Neuron (in vitro differentiated cells): ENCODE results near the gene PRPS1.
"Not testable (repeated sequence)": the region's sequence is repeated elsewhere in the genome, so short reads cannot be mapped to it uniquely, and the experiment has no call there.

Experiments
- H2AFZ ChIP-seq: one replicate; pipeline ENCODE4 v1.6.1; 2013; ENCODE audit warnings: low read depth, mild to moderate bottlenecking, inconsistent platforms, low read length, moderate library complexity
- H3K27me3 ChIP-seq: one replicate; pipeline ENCODE4 v1.6.1; 2013; ENCODE audit warnings: low read length; ENCODE audit not compliant: insufficient read depth
- H3K36me3 ChIP-seq: one replicate; pipeline ENCODE4 v1.6.1; 2013; ENCODE audit warnings: low read length; ENCODE audit not compliant: insufficient read depth
- H3K4me1 ChIP-seq: one replicate; pipeline ENCODE4 v1.6.1; 2013; ENCODE audit warnings: low read length; ENCODE audit not compliant: insufficient read depth
- H3K4me3 ChIP-seq: 2 replicates; pipeline ENCODE4 v1.5.1; 2013; ENCODE audit warnings: mild to moderate bottlenecking, low read length, moderate library complexity
- H3K9me3 ChIP-seq: one replicate; pipeline ENCODE4 v1.6.1; 2013; ENCODE audit warnings: low read length

The PRPS1 gene

DNA sequence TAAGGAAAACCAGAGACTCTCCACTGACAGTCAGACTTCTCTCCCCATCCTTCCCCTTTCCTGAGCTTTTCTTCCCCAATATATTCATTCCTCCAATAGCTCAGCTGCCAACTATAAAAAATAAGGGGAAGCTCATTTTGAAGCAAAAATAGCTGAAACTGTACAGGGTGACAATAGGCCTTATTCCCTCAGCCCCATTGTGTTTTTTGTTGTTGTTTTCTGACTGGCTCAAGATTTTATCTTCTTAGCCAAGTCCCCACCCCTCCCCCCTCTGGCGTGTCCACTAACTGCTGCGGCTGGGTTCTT, 26.2 kb downstream of the PRPS1 start:
- H2AFZ ChIP-seq, result no peak overlapping the region
- H3K27me3 ChIP-seq, result no peaks in the 10 kb centered on the region
- H3K4me1 ChIP-seq, result no peaks in the 10 kb centered on the region
- no peaks in the 10 kb centered on the region for H3K9me3 ChIP-seq
- no peaks in the 10 kb centered on the region for H3K36me3 ChIP-seq
- no peak overlapping the region for H3K4me3 ChIP-seq

GRCh38 chrX:107654872-107655761, 26.8 kb downstream of the PRPS1 start:
- H3K4me3 ChIP-seq, result no peak overlapping the region

GRCh38 chrX:107656978-107657377, 28.7 kb downstream of the PRPS1 start:
- H3K9me3 ChIP-seq, result no peaks in the 10 kb centered on the region
- no peaks in the 10 kb centered on the region for H3K27me3 ChIP-seq
- no peaks in the 10 kb centered on the region for H3K4me1 ChIP-seq
- H3K36me3 ChIP-seq, result no peaks in the 10 kb centered on the region
- H2AFZ ChIP-seq, result no peak overlapping the region
- H3K4me3 ChIP-seq, result no peak overlapping the region

More at GRCh38 chrX:107654872-107655761, 26.8 kb downstream of the PRPS1 start:
- no peaks in the 10 kb centered on the region for H3K27me3 ChIP-seq
- no peaks in the 10 kb centered on the region for H3K36me3 ChIP-seq
- H3K9me3 ChIP-seq, result no peaks in the 10 kb centered on the region
- no peaks in the 10 kb centered on the region for H3K4me1 ChIP-seq
- no peak overlapping the region for H2AFZ ChIP-seq

DNA sequence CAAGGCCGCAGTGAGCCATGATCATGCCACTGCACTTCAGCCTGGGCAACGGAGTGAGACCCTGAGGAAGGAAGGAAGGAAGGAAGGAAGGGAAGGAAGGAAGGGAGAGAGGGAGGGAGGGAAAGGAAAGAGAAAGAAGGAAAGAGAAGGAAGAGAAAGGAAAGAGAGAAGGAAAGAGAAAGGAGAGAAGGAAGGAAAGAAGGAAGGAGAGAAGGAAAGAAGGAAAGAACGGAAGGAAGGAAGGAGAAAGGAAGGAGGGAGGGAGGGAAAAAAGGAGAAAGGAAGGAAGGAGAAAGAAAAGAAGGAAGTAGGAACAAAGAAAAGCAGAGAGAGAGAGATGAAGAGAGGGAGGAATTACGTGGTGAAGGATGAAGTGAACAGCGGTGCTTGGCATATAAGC, 30.4 kb downstream of the PRPS1 start:
- Histone ChIP-seq H3K27me3 (no peaks in the 10 kb centered on the region), H3K9me3 (no peaks in the 10 kb centered on the region), H3K4me3 (no peak overlapping the region), H2AFZ (no peak overlapping the region), H3K4me1 (no peaks in the 10 kb centered on the region), H3K36me3 (no peaks in the 10 kb centered on the region)

DNA sequence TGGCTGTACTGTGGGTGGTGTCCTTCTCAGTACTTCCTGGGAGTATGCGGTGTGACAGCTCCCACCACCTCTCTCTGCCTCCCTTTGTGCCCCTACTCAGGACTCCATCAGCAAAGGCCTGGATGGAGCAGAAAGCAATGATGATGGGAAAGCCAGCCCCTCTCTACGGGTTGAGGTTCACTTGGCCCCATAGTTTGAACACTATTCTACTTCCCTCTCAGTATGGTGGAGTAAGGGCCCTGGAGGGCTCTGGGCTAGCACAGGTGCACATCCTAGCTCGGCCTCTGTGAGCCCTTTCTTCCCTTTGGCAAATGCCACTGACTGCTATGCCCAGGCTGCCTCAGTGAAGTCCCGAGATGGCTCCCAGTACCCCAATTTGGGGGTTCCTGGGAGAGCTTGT, 31.0 kb downstream of the PRPS1 start:
- no peaks in the 10 kb centered on the region for H3K36me3 ChIP-seq
- no peak overlapping the region for H2AFZ ChIP-seq
- H3K9me3 ChIP-seq, result no peaks in the 10 kb centered on the region
- no peaks in the 10 kb centered on the region for H3K4me1 ChIP-seq
- no peak overlapping the region for H3K4me3 ChIP-seq
- peaks cover under 1% of the 10 kb centered on the region for H3K27me3 ChIP-seq

GRCh38 chrX:107659768-107660167, 31.5 kb downstream of the PRPS1 start:
- H3K36me3 ChIP-seq, result no peaks in the 10 kb centered on the region
- H3K4me3 ChIP-seq, result no peak overlapping the region
- H2AFZ ChIP-seq, result no peak overlapping the region
- no peaks in the 10 kb centered on the region for H3K9me3 ChIP-seq
- H3K4me1 ChIP-seq, result no peaks in the 10 kb centered on the region
- peaks cover 3% of the 10 kb centered on the region for H3K27me3 ChIP-seq

- Histone ChIP-seq H3K9me3 (no peaks in the 10 kb centered on the region), H3K4me1 (no peaks in the 10 kb centered on the region), H3K27me3 (peaks cover 3% of the 10 kb centered on the region), H2AFZ (no peak overlapping the region), H3K4me3 (no peak overlapping the region), H3K36me3 (no peaks in the 10 kb centered on the region)
Measured at GRCh38 chrX:107662145-107662544, 33.8 kb downstream of the PRPS1 start.

DNA sequence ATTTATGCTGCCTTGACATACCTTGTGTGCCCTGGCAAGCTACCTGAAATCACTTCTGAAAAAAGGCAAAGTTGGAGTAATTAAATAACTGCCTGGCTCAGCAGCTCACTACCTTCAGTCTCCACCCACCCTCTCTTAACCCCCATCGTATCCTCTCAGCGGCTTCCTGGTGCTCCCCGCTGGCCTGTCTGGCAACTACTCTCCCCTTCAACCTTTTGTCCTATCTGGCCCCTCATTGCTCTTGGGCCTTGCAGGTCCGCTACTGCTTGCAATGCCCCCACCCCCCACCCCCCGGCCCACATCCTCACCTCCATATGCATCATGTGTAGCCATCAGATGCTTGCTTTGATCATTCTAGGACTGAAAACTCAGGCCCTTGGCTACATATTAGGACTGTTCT, 34.5 kb downstream of the PRPS1 start:
- no peaks in the 10 kb centered on the region for H3K4me1 ChIP-seq
- H3K9me3 ChIP-seq, result no peaks in the 10 kb centered on the region
- no peaks in the 10 kb centered on the region for H3K36me3 ChIP-seq
- no peak overlapping the region for H3K4me3 ChIP-seq
- peaks cover 3% of the 10 kb centered on the region for H3K27me3 ChIP-seq
- H2AFZ ChIP-seq, result no peak overlapping the region

DNA sequence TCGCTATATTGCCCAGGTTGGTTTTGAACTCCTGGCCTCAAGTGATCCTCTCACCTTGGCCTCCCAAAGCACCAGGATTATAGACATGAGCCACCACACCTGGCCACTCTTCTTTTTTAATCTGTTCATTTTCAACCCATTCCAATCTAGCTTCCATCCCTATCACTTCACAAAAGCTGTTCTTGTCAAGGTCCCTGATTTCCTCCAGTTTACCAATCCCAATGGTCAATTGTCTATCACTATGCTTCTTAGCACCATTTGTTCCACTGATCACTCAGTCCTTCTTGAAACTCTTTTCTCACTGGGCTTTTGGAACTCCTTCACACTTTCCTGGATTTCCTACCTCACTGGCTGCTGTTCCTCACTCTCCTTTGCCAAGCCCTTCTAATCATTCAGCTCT, 38.6 kb downstream of the PRPS1 start:
- Histone ChIP-seq H2AFZ (no peak overlapping the region), H3K27me3 (peaks cover 3% of the 10 kb centered on the region), H3K9me3 (no peaks in the 10 kb centered on the region), H3K36me3 (no peaks in the 10 kb centered on the region), H3K4me1 (no peaks in the 10 kb centered on the region), H3K4me3 (no peak overlapping the region)

DNA sequence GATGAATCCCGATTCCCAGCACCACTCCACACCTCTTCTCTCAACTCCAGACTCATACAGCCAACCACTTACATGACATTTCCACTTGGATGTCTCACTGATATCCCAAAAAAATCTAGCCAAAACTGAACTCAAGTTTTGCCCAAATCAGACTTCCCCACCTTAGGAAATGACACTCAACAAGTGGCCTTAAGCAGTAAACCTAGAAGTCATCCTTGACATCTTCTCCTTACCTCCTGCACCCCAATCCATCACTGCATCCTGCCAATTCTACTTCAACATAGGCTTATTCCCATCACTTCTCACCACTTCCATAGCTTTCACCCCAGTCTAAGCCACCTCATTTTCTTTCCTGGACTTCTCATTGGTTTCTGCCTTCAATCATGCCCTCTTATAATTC, 39.1 kb downstream of the PRPS1 start:
- peaks cover 3% of the 10 kb centered on the region for H3K27me3 ChIP-seq
- no peaks in the 10 kb centered on the region for H3K36me3 ChIP-seq
- H3K4me3 ChIP-seq, result no peak overlapping the region
- no peak overlapping the region for H2AFZ ChIP-seq
- H3K9me3 ChIP-seq, result no peaks in the 10 kb centered on the region
- H3K4me1 ChIP-seq, result no peaks in the 10 kb centered on the region

GRCh38 chrX:107668710-107669109, 40.4 kb downstream of the PRPS1 start:
- H3K4me3 ChIP-seq, H2AFZ ChIP-seq, H3K9me3 ChIP-seq, H3K36me3 ChIP-seq, H3K27me3 ChIP-seq, H3K4me1 ChIP-seq: not testable (repeated sequence)

DNA sequence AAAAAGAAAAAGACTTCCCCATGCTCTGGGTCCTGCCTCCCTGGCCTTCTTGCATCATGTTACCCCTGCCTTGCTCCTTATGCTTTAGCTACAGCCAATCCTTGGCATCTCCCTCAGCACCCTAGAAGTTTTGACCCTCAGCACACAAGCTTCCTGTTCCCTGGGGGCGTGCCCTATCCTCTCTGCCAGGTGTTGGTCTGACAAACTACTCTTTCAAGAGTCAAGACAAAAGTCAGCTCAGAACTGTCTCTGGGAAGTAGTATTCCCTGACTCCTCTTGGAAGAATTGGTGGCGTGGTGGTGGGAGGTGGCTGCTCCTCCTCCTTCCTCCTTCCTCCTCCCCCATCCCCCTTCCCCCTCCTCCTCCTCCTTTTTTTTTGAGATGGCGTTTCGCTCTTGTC, 41.0 kb downstream of the PRPS1 start:
- Histone ChIP-seq H2AFZ (no peak overlapping the region), H3K4me3 (no peak overlapping the region), H3K9me3 (no peaks in the 10 kb centered on the region), H3K36me3 (no peaks in the 10 kb centered on the region), H3K27me3 (peaks cover 2% of the 10 kb centered on the region), H3K4me1 (no peaks in the 10 kb centered on the region)

DNA sequence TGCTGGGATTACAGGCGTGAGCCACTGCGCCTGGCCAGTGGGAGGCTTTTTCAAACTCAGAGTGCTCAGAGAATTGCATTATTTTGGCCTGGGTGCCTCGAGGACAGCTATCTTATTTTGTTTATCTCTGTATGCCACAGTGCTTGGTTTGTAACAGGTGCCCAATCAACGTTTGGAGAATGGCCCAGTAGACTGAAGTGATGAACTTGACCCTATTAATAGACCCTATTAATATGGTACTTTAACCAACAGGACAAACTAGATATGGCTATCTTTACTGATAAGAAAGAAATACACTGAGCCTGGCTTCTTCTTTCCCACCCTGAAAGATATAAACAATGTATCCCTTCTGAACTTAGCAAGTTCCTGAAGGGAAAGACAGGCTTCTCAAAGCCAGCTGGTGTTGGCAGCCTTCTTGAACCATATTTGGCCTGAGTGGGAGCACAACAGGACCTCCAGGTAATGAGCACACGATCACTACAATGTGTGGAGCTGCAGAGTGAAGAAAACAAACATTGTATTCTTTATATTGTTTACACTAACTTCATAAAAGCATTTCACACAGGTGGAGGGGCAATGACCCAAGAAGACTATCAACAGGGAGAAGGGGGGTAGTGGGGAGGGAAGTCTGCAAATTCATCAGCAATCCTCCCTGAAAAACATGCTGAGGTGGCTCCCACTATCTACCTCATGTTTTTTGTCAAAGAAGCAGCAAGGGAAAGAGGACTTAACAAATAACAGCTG, 41.7 kb downstream of the PRPS1 start:
- Histone ChIP-seq H3K36me3 (no peaks in the 10 kb centered on the region), H3K9me3 (no peaks in the 10 kb centered on the region), H3K4me1 (no peaks in the 10 kb centered on the region), H3K4me3 (no peak overlapping the region), H3K27me3 (peaks cover 4% of the 10 kb centered on the region), H2AFZ (no peak overlapping the region)
